GM18502 (cell line): ENCODE data around the gene MGST3.
A peak's percentile ranks its signal among the peaks of the same experiment; 100 is the strongest.
"Not testable (repeated sequence)": the region's sequence is repeated elsewhere in the genome, so short reads cannot be mapped to it uniquely, and the experiment has no call there.

Source experiments
- ATAC-seq: cut with Tn5 transposase; IDR thresholded peaks from one replicate; pipeline ENCODE4 v1.9.1; 2021; ENCODE audit warnings: mild to moderate bottlenecking; ENCODE audit not compliant: unreplicated experiment, poor library complexity

Gene MGST3

DNA sequence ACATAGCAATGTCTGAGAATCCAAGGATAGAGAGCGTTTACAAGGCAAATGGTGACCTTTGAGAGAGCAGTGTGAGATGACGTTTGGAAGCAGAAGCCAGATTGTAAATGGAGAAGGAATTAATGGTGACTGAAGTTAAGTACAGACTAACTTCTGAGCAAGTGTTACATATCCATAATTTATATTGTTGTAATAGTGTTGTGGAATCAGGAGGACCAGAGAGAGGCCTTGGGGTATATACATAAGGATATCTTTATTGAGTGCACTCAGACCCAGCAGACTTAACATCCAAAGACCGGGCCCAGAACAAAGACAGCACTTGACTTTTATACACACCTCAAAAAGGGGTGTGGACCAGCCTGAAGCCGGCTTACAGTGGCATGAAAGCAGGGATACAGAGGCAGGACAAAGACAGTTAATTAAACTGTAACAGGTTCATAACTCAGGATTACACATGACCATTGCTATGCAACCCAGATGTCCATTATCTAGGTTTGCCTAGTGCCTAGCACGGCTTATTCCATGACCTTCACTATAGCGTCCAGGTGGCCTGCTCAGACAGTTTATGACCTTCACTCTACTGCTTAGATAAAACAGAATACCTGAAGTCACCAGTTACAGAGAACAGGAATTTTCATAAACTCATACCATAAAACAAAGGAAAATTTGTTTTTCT, 2.7 kb upstream of the MGST3 start:
- ATAC-seq: no peak

DNA sequence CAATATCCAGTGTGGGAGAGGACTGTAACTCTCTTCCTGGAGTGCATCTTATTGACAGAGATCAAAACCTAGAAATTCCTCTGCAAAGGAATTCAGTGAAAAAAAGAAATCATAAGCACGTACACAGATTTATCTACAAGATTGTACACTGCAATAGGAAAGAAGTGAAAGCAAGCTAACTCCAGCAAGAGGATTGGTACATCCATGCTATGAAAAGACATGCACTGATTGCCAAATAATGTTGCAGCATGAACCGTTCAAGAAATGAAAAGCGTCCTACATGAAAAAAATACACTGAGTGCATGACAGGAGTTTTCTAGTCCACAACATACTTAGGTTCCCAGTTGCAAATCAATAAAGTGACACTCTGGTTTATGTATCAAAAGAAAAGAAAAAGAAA, 1.9 kb upstream of the MGST3 start:
- ATAC-seq: no peak

DNA sequence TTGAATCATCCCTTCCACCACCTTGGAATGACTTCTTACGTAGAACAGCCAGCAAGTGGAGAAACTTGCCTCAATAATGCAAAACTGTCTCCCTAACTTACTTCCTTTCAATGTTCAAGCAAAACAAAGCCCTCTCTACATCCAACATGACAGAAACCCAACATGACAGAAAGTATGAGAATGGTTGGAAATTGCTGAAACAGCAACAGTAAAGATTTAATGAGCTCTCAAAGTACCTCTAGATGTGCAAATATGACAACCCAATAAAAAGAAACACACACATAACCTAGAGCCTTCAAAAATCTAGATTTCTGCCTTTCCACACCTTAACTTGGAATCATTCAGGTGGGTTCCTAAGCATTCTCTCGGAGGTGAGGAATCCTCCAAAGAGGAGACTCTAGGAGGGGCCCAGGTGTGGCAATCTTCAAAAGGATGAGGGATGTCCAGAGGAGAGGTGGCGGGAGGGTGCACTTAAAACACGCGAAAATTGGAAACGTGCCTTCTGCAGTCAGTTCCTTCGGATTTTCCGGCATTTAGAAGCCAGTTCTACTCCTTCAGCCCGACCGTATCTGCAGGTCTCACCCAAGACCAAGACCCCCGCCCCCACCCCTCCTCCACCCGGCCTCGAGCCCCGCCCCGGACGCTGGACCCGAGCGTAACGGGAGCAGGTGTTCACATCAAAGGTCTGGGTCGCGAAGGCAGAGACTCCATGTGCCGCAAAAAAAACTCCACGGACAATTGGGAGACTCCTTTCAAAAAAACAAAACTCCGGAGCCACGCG, 996 bp upstream of the MGST3 start:
- no peak for ATAC-seq

DNA sequence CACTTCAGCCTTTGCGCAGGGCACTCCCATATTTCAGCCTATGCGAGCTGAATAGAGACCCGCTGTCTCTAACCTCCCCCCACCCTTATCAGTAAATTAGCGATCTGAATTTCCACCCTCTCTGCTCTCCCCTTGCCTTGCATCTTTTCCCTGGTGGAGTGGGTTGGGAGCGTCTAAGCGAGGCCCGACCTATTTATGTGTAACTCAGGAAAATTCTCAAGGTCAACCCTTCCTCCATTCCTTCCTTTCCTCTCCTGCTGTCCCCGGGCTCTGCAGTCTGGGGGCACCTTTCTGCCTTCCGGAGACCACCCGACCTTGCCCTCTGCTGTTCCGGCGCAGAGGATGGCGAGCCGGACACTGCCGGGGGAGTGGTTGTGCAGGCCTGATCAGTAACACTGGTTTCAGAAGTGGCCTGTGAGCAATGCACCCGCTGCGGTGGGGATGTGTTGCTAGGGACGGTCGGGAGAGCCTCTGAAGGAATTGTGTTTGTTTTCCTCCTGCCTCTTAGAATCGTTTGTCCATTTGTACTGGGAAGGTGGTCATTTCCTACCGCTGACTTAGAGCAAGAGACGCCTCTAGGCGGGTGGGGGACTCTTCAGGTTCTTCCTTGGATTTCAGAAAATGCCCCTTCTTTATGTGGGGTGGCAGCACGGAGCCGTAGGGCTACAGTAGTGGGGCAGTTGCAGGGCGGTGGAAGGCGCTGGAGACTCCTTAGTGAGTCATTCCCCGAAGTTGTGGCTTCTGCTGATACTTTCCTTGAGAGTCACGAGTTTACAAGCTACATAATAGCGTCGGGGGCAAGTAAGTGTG, 513 bp downstream of the MGST3 start:
- peak; percentile 41 for ATAC-seq

DNA sequence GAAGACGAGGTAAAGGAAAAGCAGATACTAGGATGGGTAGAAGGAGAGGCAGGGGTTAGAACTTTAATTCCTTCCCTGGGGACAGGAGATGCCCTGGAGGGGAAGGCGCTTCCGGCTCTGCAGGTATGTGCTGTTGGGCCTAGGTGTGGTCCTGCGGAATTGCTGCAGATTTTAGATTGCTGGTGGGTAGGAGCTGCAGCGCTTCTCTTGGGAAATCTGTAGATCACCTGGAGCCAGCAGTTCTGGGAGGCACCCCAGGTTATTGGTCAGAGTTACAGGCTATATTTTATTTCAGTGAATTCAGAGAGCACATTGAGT, 1.1 kb downstream of the MGST3 start:
- ATAC-seq: no peak

DNA sequence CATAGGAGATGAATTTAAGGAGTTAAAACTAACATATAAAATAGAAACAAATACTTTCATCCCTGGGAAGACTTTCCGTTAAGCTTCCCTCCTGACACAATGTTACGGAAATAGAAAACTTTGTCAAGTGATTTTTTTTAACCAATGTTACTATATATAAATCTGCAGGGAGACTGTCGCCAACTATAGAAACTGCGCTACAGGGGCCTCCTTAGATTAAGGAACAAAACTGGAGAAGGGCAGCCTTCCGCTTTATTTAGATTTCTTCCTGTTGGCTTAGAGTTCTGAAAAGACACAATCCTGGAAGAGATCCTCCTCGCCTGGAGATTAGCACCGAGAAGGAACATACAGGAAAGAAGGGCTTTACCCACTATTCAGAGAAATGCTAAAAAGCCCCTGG, 1.5 kb downstream of the MGST3 start:
- no peak for ATAC-seq

DNA sequence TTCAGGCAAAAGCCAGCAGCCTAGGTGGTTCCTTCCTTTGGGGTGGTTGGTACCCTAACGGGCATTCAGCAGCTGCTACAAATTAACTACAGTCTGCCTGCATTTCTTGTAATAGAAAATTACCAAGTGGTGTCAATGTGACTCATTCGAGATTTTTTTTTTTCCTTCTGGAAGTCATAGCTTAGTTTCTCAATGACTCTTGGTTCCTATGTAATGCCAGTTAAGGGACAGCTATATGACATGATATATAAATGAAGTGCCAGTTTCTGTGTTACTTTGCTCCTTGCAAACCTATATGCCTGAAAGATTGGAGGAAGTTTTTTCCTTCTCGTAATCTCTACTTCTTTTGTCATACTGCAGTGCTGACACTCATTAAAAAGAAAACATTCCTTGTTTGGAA, 2.6 kb downstream of the MGST3 start:
- ATAC-seq: no peak

DNA sequence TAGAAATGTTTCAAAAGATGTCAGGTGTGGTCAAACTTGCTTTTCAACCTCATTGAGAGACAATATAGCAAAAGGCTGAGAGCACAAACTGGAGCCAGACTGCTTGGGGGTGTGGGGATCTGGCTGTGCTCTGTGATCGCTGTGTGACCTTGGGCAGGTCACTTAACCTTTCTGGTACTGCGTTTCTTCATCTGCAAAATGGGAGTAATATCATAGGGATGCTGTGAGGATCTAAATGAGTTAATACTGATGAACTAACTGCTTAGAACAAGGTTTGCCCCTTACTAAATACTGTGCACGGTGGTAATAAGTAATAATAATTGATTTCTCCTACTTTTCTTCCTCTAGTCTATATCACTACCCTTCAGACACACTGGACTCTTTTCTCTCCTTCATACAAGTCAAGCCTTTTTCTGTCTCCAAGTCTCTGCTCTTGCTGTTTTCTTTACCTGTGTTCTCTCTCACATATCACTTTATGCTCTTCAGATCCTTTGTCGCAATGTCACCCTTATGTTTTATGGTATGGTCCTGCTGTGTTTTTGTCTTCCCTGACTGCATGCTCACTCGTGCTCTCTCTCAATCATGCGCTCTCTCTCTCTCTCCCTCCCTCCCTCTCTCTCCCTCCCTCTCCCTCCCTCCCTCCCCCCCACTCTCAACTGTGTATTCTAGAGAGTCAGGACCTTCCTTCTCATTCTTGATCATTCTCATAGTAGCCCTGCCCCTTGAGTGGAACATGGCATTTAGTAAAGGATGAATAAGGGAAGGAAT, 3.3 kb downstream of the MGST3 start:
- ATAC-seq: no peak

DNA sequence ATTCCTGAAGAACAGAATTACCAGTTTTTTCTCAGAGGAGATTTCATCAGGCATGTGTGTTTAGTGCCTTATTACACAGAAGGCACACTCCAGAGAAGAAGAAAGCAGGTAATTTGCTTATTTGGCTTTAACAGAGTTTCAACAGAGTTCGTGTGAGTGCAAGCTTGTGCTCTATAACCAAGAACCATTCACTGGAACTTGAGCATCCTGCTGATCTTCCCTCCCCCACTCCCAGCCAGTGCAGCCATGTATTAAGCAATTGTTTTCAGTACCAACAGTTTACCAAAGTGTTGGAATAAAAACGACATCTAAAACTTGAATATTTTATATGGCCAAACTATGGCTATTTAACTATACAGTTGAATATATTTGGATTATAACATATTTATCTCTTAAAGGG, 4.3 kb downstream of the MGST3 start:
- ATAC-seq: no peak

DNA sequence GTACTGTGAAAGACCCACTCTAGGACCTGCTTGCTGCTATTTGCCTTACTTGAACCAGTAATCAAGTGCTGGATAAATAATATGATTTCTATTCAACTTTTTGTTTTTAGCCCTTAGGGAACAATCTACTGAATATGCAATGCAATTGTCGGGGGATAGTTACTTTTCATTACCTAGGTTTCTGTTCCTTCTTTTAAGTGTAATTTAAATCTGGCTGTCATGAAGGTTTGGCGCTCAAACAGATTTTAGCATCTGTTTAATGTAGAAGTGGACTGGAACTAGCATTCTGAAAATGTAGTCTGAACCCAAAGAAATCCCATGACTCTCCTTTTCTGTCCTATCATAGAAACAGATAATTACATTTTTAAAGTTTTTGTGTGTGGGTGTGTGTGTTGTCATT, 4.8 kb downstream of the MGST3 start:
- ATAC-seq: no peak

DNA sequence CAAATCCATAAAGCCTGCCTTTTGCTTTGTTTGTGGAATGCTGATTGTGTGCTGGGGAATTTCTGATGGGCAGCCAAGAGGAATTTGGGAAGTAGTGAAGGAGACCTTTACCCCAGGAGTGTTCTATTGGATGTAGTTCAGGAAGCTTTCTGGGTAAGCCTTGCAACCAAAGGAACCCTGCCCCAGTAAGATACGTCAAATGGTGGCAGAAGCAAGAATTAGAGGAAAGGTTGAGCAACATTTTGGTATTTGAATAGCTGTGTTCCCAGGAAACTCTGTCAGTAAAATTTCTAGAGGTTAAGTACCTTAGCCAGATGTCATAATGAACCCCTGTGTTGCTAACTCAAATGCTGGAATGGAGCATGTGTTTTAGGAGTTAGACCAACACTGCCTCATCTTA, 6.4 kb downstream of the MGST3 start:
- no peak for ATAC-seq

DNA sequence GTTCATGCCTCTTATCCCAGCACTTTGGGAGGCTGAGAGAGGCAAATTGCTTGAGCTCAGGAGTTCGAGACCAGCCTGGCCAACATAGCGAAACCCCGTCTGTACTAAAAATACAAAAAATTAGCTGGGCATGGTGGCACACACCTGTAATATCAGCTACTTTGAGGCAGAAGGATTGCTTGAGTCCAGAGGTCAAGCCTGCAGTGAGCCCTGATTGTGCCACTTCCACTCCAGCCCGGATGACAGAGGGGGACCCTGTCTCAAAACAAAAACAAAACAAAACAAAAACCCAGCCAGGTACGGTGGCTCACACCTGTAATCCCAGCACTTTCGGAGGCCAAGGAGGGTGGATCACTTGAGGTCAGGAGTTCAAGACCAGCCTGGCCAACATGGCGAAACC, 7.2 kb downstream of the MGST3 start:
- not testable (repeated sequence) for ATAC-seq

DNA sequence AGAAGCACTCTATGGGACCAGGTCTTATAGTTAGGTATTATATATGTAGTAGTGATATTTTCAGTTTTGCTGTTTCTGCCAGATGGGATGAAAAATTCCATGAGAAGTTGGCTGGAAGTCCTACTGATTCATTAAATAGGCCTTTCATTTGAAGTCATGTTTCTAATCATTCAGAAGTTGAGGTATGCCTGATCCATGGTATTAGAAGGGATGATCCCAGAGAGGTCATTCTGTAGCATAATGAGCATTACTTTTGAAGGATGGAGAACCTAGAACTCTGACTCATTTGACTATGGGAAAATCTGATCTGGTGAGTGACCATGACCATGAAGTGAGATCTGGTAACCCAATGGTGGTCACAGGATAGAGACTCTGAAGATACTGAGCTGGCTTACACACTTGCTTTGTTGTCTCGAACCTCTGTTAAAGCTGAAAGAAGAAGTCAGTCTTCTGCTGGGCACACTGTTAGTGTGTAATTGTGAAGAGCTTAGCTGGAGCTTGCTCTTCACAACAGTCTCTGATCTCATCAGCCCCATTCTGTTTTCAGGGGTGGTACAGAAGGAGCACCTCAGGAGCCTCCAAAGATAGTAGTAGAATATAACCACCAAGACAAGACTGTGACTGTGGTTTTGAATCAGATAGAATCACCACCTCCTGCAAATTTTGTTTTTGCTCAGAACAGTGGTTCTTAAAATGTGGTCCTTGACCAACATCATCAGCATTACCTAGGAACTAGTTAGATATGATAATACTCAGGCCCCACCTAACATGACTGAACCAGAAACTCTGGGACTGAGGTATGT, 9.0 kb downstream of the MGST3 start:
- peak; percentile 42 for ATAC-seq

DNA sequence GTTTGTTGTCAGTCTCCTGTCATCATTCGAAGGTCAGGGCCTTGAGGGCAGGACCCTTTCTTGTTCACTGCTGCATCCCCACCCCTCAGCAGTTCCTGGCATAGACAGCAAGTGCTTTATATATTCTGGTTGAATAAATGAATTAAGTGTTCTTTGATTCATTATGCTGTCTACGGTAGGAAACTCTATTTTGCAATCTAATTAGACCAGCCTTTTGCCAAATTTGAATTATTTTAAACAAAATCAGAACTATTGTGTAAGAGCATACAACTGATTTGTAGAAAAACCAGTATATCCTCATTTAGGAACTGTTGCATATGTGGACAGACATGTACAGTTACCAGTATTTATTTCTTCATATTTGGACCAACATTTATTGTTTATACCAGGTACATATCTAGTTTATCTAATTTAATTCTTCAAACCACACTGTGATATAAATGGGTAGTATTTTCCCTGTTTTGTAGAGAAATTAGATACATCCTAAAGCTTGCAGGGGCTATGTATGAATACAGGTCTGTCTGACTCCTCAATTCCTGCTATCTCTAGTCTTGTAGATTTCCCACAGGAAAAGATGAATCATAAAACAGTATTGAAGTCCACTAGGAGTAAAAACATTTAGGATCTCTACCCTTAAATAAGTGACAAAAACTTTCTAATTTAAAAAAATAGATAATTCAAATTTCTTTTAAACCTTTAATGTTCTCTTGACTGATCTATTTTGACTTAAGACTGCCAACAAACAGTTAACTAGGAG, 10.4 kb downstream of the MGST3 start:
- ATAC-seq: no peak

DNA sequence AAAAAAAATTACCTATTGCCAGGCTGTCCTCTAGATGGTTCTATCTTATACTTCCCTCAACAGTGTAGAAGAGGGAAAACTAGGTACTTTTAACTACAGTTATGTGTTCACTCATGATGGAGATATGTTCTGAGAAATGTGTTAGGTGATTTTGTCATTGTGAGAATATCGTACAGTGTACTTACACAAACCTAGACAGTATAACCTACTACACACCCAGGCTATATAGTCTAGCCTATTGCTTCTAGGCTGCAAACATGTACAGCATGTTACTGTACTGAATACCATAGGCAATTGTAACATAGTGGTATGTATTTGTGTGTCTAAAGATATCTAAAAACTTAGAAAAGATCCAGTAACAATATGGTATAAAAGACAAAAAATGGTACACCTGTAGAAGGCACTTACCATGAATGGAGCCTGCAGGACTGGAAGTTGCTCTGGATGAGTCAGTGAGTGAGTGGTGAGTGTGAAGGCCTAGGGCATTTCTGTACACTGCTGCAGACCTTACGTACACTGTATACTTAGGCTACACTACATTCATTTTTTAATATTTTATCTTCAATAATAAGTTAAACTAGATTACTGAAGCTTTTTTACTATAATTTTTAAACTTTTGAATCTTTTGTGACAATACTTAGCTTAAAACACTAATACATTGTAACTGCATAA, 13.2 kb downstream of the MGST3 start:
- ATAC-seq: no peak

DNA sequence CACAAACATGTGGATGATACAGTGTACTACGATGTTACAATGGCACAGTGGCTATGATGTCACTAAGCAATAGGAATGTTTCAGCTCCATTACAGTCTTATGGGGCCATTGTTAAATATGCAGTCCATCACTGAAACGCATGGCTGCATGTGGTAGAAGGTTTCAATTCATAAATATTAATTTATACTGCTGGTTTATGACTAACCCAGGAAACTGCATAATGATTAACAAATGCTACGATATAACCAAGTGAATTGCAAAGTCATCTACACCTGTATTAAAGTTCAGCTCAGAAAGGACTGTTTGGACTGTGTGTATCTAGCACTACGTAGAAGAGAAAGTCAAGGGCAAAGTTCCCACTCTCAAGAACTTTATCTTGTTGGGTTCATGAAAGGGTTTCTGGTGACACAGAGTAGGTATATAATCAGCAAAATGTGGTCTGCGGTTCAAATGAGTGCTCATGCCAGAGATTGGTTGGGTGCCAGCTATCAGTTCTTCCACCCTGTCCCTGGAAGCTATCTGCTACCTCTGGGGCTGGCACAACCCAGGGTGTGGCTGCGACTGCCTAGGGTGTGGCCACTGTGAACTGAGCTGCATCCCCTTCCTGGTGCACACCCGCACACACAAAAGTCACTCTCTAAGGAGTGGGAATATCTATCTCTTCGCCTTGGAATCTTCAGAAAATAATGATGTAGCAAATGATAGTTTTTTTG, 14.8 kb downstream of the MGST3 start:
- no peak for ATAC-seq

DNA sequence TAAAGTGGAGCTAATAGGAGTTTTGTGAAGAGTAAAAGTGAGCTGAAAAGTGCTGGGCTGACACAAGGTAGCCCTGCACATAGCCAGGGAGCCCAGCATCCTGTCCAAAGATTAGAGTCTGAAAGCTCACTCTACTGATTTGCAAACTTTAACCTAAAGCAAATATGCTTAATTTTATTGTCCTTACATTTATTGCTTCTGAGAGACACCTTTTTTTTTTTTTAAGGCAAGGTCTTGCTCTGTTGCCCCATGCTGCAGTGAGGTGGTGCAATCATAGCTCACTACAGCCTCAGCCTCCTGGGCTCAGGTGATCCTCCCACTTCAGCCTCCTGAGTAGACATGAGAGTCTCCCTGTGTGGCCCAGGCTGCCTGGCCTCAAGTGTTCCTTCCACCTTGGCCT, 16.5 kb downstream of the MGST3 start:
- no peak for ATAC-seq

DNA sequence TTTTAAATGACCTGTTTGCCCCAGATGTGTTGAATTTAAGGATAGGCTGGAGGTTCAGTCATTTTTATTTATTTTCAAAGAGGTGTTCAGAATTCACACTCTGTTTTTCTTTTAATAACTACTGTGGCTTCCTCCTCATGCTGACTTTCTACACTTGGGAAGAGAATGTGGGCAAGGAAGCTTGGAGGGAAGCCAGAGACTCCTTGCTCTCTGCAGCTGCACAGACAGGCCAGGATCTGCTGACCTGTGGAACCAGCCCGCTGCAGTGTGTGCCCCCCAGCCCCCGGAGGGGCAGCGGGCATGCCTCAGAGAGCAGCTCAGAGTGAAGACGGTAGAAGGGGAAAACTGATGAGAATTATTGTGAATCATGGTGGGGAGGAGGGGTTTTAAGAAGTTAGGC, 16.9 kb downstream of the MGST3 start:
- no peak for ATAC-seq
